ENCODE data around the gene ECM2. TPM values are rescaled to one million over a fixed set of nuclear protein-coding genes. Genes with fewer than 3 reads are reported as not detected.

The ECM2 gene
- total RNA-seq, 1 donor from 2014 or later: 0.18 TPM

DNA sequence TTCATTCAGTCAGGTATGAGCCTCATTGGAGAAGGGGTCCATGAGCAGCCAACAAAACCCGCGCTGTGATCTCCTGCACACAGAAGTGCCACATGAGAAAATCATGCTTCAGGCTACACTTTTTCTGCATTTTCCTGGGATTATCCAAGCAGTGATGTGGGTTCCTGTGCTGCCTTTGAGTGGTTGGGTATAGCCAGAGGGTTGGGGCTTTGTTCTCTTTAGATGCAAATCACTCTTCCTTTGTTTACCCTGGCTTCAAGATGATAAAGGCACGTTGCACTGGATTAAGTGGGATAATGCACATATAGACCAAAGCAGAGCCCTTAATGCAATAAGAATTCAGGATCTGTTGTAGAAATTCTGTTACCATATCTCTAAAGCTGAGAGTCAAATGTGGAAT, 18.7 kb downstream of the ECM2 start:
- Histone ChIP-seq H3K27me3 (ENCODE audit: insufficient read depth, low read length) (no peaks in the 10 kb centered on the region), H3K27ac (ENCODE audit: low read depth, low read length) (no peak overlapping the region), H3K9ac (ENCODE audit: low read length) (no peak overlapping the region), H3K36me3 (ENCODE audit: insufficient read depth, low read length) (no peaks in the 10 kb centered on the region), H3K4me1 (ENCODE audit: insufficient read depth, low read length) (peaks cover 7% of the 10 kb centered on the region), H3K79me2 (ENCODE audit: insufficient read depth, low read length) (no peaks in the 10 kb centered on the region), H3K9me3 (ENCODE audit: insufficient read depth, low read depth, low read length) (no peaks in the 10 kb centered on the region), H2AFZ (ENCODE audit: low read depth, low read length) (no peak overlapping the region), H3K4me2 (ENCODE audit: low read length) (no peak overlapping the region), H3K4me3 (ENCODE audit: insufficient read depth, low read depth, low read length) (no peak overlapping the region), H4K20me1 (ENCODE audit: insufficient read depth, low read length) (no peaks in the 10 kb centered on the region)
- no peaks in the 10 kb centered on the region for H3K27me3 Mint-ChIP-seq (ENCODE audit: low read depth, unreplicated experiment)
- H3K4me3 Mint-ChIP-seq (ENCODE audit: unreplicated experiment): no peak overlapping the region
- H3K27ac Mint-ChIP-seq (ENCODE audit: unreplicated experiment): no peak overlapping the region
- DNase-seq (ENCODE audit: low read depth) (no peak), FAIRE-seq (no peak)
- peaks cover 3% of the 10 kb centered on the region for H3K36me3 Mint-ChIP-seq (ENCODE audit: low read depth, unreplicated experiment)
- no peak for TF ChIP-seq EZH2 (IDR thresholded peaks at IDR 0.05; ENCODE audit: insufficient read depth, low read length)
- TF ChIP-seq, protein P1, sequence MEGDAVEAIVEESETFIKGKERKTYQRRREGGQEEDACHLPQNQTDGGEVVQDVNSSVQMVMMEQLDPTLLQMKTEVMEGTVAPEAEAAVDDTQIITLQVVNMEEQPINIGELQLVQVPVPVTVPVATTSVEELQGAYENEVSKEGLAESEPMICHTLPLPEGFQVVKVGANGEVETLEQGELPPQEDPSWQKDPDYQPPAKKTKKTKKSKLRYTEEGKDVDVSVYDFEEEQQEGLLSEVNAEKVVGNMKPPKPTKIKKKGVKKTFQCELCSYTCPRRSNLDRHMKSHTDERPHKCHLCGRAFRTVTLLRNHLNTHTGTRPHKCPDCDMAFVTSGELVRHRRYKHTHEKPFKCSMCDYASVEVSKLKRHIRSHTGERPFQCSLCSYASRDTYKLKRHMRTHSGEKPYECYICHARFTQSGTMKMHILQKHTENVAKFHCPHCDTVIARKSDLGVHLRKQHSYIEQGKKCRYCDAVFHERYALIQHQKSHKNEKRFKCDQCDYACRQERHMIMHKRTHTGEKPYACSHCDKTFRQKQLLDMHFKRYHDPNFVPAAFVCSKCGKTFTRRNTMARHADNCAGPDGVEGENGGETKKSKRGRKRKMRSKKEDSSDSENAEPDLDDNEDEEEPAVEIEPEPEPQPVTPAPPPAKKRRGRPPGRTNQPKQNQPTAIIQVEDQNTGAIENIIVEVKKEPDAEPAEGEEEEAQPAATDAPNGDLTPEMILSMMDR (IDR thresholded peaks at IDR 0.05; ENCODE audit: insufficient read depth, low read depth, low read length): no peak
- peaks cover 3% of the 10 kb centered on the region for H3K9me3 Mint-ChIP-seq (ENCODE audit: unreplicated experiment)
- peaks cover 7% of the 10 kb centered on the region for H3K4me1 Mint-ChIP-seq (ENCODE audit: low read depth, unreplicated experiment)

DNA sequence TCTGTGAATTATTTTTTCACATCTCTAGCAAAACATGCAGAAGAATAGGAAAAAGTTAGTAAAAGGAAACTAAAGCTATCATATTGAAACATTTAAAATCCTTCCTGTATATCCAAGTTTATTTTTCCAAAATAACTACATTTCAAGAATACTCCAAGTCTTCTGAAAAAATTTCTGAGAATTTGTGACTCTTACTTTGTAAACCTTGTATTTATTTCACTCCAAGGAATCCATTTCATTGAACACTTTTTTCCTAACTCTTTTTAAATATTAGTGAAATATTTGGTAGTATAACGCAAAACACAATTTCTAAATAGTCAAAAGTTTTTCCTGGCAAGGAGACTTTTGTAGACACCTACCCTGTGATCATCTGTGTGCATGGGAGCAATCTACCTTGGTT, 19.3 kb downstream of the ECM2 start:
- no peak for FAIRE-seq

DNA sequence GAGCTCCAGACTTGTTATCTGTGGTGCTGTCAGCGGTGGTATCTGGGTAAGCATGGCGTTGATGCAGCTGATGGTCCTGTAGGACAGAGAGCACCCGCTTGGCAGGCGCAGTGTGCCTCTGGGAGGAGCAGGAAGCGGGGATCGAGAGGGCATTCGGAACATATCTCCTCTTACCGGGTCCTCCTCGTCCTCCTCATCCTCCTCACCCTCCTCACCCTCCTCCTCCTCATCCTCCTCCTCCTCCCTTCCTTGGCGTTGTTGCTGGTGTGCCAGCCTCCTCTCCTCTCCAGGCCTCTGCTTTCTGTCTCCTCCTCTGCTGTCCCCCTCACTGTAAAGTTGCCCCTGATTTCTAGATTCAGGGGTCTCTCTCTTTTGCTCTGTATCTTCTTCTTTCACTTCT, 21.2 kb downstream of the ECM2 start:
- peaks cover 12% of the 10 kb centered on the region for H3K4me1 Mint-ChIP-seq (ENCODE audit: low read depth, unreplicated experiment)
- Histone ChIP-seq H3K9me3 (ENCODE audit: insufficient read depth, low read depth, low read length) (no peaks in the 10 kb centered on the region), H3K4me1 (ENCODE audit: insufficient read depth, low read length) (peaks cover 7% of the 10 kb centered on the region), H2AFZ (ENCODE audit: low read depth, low read length) (no peak overlapping the region), H3K27me3 (ENCODE audit: insufficient read depth, low read length) (no peaks in the 10 kb centered on the region), H3K27ac (ENCODE audit: low read depth, low read length) (no peak overlapping the region), H4K20me1 (ENCODE audit: insufficient read depth, low read length) (no peaks in the 10 kb centered on the region), H3K36me3 (ENCODE audit: insufficient read depth, low read length) (no peaks in the 10 kb centered on the region), H3K4me2 (ENCODE audit: low read length) (no peak overlapping the region), H3K4me3 (ENCODE audit: insufficient read depth, low read depth, low read length) (no peak overlapping the region), H3K9ac (ENCODE audit: low read length) (no peak overlapping the region), H3K79me2 (ENCODE audit: insufficient read depth, low read length) (no peaks in the 10 kb centered on the region)
- peaks cover 3% of the 10 kb centered on the region for H3K9me3 Mint-ChIP-seq (ENCODE audit: unreplicated experiment)
- H3K36me3 Mint-ChIP-seq (ENCODE audit: low read depth, unreplicated experiment): peaks cover 3% of the 10 kb centered on the region
- H3K4me3 Mint-ChIP-seq (ENCODE audit: unreplicated experiment): no peak overlapping the region
- TF ChIP-seq, protein P1 (IDR thresholded peaks at IDR 0.05; ENCODE audit: insufficient read depth, low read depth, low read length): no peak
- no peak for TF ChIP-seq EZH2 (IDR thresholded peaks at IDR 0.05; ENCODE audit: insufficient read depth, low read length)
- H3K27ac Mint-ChIP-seq (ENCODE audit: unreplicated experiment): no peak overlapping the region
- no peaks in the 10 kb centered on the region for H3K27me3 Mint-ChIP-seq (ENCODE audit: low read depth, unreplicated experiment)
- no peak for DNase-seq (ENCODE audit: low read depth)
- FAIRE-seq: no peak

More for the DNA sequence above, 19.3 kb downstream of the ECM2 start:
- Mint-ChIP-seq H3K9me3 (ENCODE audit: unreplicated experiment) (peaks cover 3% of the 10 kb centered on the region), H3K27me3 (ENCODE audit: low read depth, unreplicated experiment) (no peaks in the 10 kb centered on the region), H3K4me1 (ENCODE audit: low read depth, unreplicated experiment) (peaks cover 7% of the 10 kb centered on the region), H3K27ac (ENCODE audit: unreplicated experiment) (no peak overlapping the region), H3K4me3 (ENCODE audit: unreplicated experiment) (no peak overlapping the region), H3K36me3 (ENCODE audit: low read depth, unreplicated experiment) (peaks cover 3% of the 10 kb centered on the region)
- H4K20me1 ChIP-seq (ENCODE audit: insufficient read depth, low read length): no peaks in the 10 kb centered on the region
- no peak for DNase-seq (ENCODE audit: low read depth)
- H3K4me1 ChIP-seq (ENCODE audit: insufficient read depth, low read length): peaks cover 7% of the 10 kb centered on the region
- no peak overlapping the region for H2AFZ ChIP-seq (ENCODE audit: low read depth, low read length)
- no peak overlapping the region for H3K9ac ChIP-seq (ENCODE audit: low read length)
- H3K27me3 ChIP-seq (ENCODE audit: insufficient read depth, low read length): no peaks in the 10 kb centered on the region
- TF ChIP-seq, protein P1 (IDR thresholded peaks at IDR 0.05; ENCODE audit: insufficient read depth, low read depth, low read length): no peak
- no peak for TF ChIP-seq EZH2 (IDR thresholded peaks at IDR 0.05; ENCODE audit: insufficient read depth, low read length)
- H3K27ac ChIP-seq (ENCODE audit: low read depth, low read length): no peak overlapping the region
- no peaks in the 10 kb centered on the region for H3K79me2 ChIP-seq (ENCODE audit: insufficient read depth, low read length)
- no peaks in the 10 kb centered on the region for H3K9me3 ChIP-seq (ENCODE audit: insufficient read depth, low read depth, low read length)
- no peak overlapping the region for H3K4me3 ChIP-seq (ENCODE audit: insufficient read depth, low read depth, low read length)
- no peaks in the 10 kb centered on the region for H3K36me3 ChIP-seq (ENCODE audit: insufficient read depth, low read length)
- no peak overlapping the region for H3K4me2 ChIP-seq (ENCODE audit: low read length)
